PC-9 (cell line): ENCODE measurements around the gene MDFIC2. TPM values are rescaled to one million over a fixed set of nuclear protein-coding genes. Genes with fewer than 3 reads are reported as not detected.

Experiments used
- BruUV-seq: library from RNA; stranded (reverse); fragments of 400-500 nt; replicated peaks from 2 replicates; lab custom pipeline; 2021; lab: Mats Ljungman, UMichigan
- CTCF ChIA-PET: fragments of 300-600 bp; sonication (Branson Sonifier 250); formaldehyde crosslinking; loops from one replicate; lab custom pipeline; 2022; ENCODE audit warnings: antibody characterized with exemption; lab: Charles Lee
- POLR2A ChIA-PET: fragments of 300-600 bp; sonication (Branson Sonifier 250); formaldehyde crosslinking; loops from one replicate; lab custom pipeline; 2022; ENCODE audit warnings: antibody characterized with exemption; ENCODE audit not compliant: unreplicated experiment; lab: Charles Lee
- DNase-seq, 2 experiments: peaks; one replicate each; pipeline versions ENCODE4 v3.0.0 to v3.0.0-alpha.2; 2015 to 2022; ENCODE audit warnings: mixed read lengths in 1 of 2
- H2AFZ ChIP-seq: fragments of 200-600 bp; sonication (generic); 2 replicates; pipeline ENCODE4 v1.8.1; 2017; ENCODE audit warnings: antibody characterized with exemption
- H3F3A ChIP-seq: fragments of 200-600 bp; sonication (generic); 2 replicates; pipeline ENCODE4 v1.8.1; 2017; ENCODE audit warnings: antibody characterized with exemption, mild to moderate bottlenecking, low read depth; ENCODE audit not compliant: insufficient read depth
- H3K27ac ChIP-seq: fragments of 200-600 bp; sonication (generic); 2 replicates; pipeline ENCODE4 v1.6.1; 2016; ENCODE audit warnings: mixed run types
- H3K27me3 ChIP-seq: fragments of 200-600 bp; sonication (generic); 2 replicates; pipeline ENCODE4 v1.6.1; 2016; ENCODE audit warnings: low read depth, mixed run types; ENCODE audit not compliant: insufficient read depth
- H3K36me3 ChIP-seq: fragments of 200-600 bp; sonication (generic); 2 replicates; pipeline ENCODE4 v1.6.1; 2016; ENCODE audit warnings: low read depth, mixed run types
- H3K4me1 ChIP-seq: fragments of 200-600 bp; sonication (generic); replicated peaks from 2 replicates; pipeline ENCODE4 v1.6.1; 2016; ENCODE audit warnings: mixed run types; ENCODE audit not compliant: insufficient read depth
- H3K4me2 ChIP-seq: fragments of 200-600 bp; sonication (generic); 2 replicates; pipeline ENCODE4 v1.6.1; 2017; ENCODE audit warnings: mixed run types
- H3K4me3 ChIP-seq: fragments of 200-600 bp; sonication (generic); 2 replicates; pipeline ENCODE4 v1.6.1; 2016; ENCODE audit warnings: mixed run types
- H3K79me2 ChIP-seq: fragments of 200-600 bp; sonication (generic); 2 replicates; pipeline ENCODE4 v1.6.1; 2017; ENCODE audit warnings: low read depth, mixed run types
- H3K9me2 ChIP-seq: fragments of 200-600 bp; sonication (generic); 2 replicates; pipeline ENCODE4 v1.8.1; 2017; ENCODE audit warnings: mild to moderate bottlenecking; ENCODE audit not compliant: insufficient read depth
- H3K9me3 ChIP-seq: fragments of 200-600 bp; sonication (generic); 2 replicates; pipeline ENCODE4 v1.8.1; 2016; ENCODE audit warnings: low read depth; ENCODE audit not compliant: insufficient read depth
- H4K20me1 ChIP-seq: fragments of 200-600 bp; sonication (generic); 2 replicates; pipeline ENCODE4 v1.8.1; 2017; ENCODE audit not compliant: insufficient read depth
- CTCF ChIP-seq: fragments of 200-600 bp; sonication (generic); conservative IDR thresholded peaks from 2 replicates; pipeline ENCODE4 v1.6.1; 2017; ENCODE audit warnings: mixed run types, antibody characterized with exemption, mild to moderate bottlenecking, moderate library complexity
- EZH2 ChIP-seq: fragments of 200-600 bp; sonication (generic); IDR thresholded peaks from 2 replicates; pipeline ENCODE4 v1.8.0; 2017; ENCODE audit warnings: antibody characterized with exemption, low read depth
- intact Hi-C: fragments of 100-400 bp; cut with micrococcal nuclease; formaldehyde crosslinking; loops from one replicate; pipeline ENCODE4 v1.10.0; 2022; ENCODE audit not compliant: unreplicated experiment
- total RNA-seq: library from RNA; stranded (reverse); gene quantifications from 2 replicates; pipeline ENCODE4 v1.2.3, GENCODE V29; 2021

Gene MDFIC2
- total RNA-seq, 1 experiment from 2014 or later = not detected

DNA sequence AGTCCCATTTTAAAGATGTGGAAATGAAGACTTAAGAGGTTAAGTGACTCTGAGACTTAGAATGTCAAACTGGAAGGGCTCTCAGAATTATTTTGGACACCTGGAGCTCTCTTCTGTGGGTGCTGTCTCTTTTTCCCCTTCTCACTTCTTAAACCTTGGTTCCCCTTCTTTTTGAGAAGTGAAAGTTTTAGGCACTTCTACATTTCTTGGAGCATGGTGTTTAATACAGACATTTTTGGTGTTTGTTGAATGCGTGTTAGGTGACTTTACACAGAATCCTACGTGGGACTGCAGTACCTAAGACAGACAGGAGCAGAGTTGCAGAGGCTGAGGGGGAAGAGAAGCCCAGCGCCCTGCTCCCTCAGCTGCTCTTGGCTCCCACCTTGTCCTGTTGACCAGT, 133.3 kb downstream of the MDFIC2 start:
- DNase-seq = no peak
- intact Hi-C loops = no loop called here
- H3K36me3 ChIP-seq = no peaks in the 10 kb centered on the region
- ChIA-PET CTCF (no interaction called here), POLR2A (no interaction called here)
- no peaks in the 10 kb centered on the region for H3K9me2 ChIP-seq
- H4K20me1 ChIP-seq = no peaks in the 10 kb centered on the region
- H3K4me1 ChIP-seq = no peaks in the 10 kb centered on the region
- no peak overlapping the region for H3K4me2 ChIP-seq
- H3K9me3 ChIP-seq = no peaks in the 10 kb centered on the region
- H3K4me3 ChIP-seq = no peak overlapping the region
- BruUV-seq = no TSS peak
- H2AFZ ChIP-seq = no peak overlapping the region
- TF ChIP-seq EZH2 (no peak), CTCF (no peak)
- peaks cover 23% of the 10 kb centered on the region; the same call in 1 of the 2 replicates for H3K27me3 ChIP-seq
- H3K79me2 ChIP-seq = no peaks in the 10 kb centered on the region
- H3F3A ChIP-seq = no peaks in the 10 kb centered on the region
- no peak overlapping the region for H3K27ac ChIP-seq

DNA sequence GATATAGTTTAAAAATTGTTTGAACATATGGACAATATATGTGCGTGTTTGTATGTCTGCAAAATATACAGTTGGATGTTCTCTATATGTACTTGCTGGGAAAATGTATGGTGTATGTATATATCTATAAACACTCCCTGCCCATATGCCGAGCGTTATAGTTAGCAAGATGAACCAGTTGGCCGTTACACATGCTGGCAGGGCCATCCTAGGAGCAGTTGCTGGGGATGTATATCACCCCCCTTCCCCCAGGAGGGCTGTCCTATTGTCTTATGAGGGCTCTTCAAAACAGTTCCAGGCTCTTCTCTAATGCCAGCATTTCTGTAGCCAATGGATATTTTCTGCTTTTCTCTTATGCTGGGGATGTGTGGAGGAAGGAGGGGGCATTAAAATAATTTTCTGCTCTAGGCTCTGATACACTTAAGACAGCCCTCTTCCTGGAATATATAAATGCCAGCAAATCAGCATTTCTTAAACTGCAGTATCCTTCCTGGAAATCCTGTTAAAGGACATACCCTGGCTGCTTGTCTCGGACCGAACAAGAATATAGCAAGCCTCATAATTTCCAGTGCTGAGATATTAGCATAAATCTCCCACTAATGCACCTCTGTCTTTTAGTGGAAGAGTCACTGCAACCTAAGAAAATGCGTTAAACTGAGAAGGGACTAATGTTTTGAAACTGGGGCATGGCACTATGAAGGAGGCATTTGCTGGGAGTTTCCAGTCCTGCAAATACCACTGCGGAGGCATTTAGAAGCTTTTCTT, 134.4 kb downstream of the MDFIC2 start:
- Histone ChIP-seq H4K20me1 (no peaks in the 10 kb centered on the region), H3K27me3 (peaks cover 17% of the 10 kb centered on the region; the same call in 1 of the 2 replicates), H3K9me2 (no peaks in the 10 kb centered on the region), H3K4me3 (no peak overlapping the region), H3K4me2 (no peak overlapping the region), H3F3A (no peaks in the 10 kb centered on the region), H3K36me3 (no peaks in the 10 kb centered on the region), H3K79me2 (no peaks in the 10 kb centered on the region), H3K4me1 (no peaks in the 10 kb centered on the region), H2AFZ (no peak overlapping the region), H3K9me3 (no peaks in the 10 kb centered on the region), H3K27ac (no peak overlapping the region)
- no peak for TF ChIP-seq EZH2
- TF ChIP-seq CTCF = no peak
- DNase-seq = no peak
- CTCF ChIA-PET = no interaction called here
- no TSS peak for BruUV-seq
- intact Hi-C loops = no loop called here
- POLR2A ChIA-PET = no interaction called here

DNA sequence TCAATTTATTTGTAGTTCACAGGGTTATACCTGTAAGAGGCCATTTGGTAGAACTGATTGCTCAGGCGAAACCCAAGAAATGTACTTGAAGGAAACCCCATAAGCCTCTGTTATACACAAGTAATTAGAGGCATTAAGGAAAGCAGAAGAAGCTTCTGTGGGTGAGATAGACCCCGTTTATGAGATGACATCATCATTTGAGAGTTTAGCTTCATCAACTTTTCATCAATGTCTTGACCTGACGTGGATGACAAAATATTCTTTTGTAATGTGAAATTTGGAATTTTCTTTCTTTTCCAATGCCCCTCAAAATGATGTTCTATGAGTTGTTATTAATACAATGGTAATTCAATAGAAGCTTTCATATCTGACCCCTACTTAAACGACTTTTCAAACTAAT, 136.2 kb downstream of the MDFIC2 start:
- Histone ChIP-seq H2AFZ (no peak overlapping the region), H3K4me3 (no peak overlapping the region), H3K27me3 (0 out of 2 replicates have a peak, but pooled peaks cover 3% of the 10 kb centered on the region), H3K4me1 (no peaks in the 10 kb centered on the region), H3K9me2 (no peaks in the 10 kb centered on the region), H3K36me3 (no peaks in the 10 kb centered on the region), H3K27ac (no peak overlapping the region), H3F3A (no peaks in the 10 kb centered on the region), H3K79me2 (no peaks in the 10 kb centered on the region), H4K20me1 (no peaks in the 10 kb centered on the region), H3K9me3 (no peaks in the 10 kb centered on the region), H3K4me2 (no peak overlapping the region)
- DNase-seq = no peak
- CTCF ChIA-PET = no interaction called here
- no peak for TF ChIP-seq EZH2
- TF ChIP-seq CTCF = no peak
- intact Hi-C loops = no loop called here
- no TSS peak for BruUV-seq
- POLR2A ChIA-PET = no interaction called here
